Loucy (cell line): ENCODE measurements around the gene ADGRL3.

Source experiments
- EZH2phosphoT487 ChIP-seq: fragments of 200-600 bp; IDR thresholded peaks from 2 replicates; pipeline ENCODE4 v1.6.1; 2018; ENCODE audit warnings: antibody characterized with exemption, mild to moderate bottlenecking, moderate library complexity, borderline replicate concordance
- TF ChIP-seq, protein P1 (sequence below): fragments of 200-600 bp; sonication (generic); conservative IDR thresholded peaks from 2 replicates; pipeline ENCODE4 v1.5.1; 2014; ENCODE audit warnings: mild to moderate bottlenecking, antibody characterized with exemption, low read length

- TF ChIP-seq, protein P1, sequence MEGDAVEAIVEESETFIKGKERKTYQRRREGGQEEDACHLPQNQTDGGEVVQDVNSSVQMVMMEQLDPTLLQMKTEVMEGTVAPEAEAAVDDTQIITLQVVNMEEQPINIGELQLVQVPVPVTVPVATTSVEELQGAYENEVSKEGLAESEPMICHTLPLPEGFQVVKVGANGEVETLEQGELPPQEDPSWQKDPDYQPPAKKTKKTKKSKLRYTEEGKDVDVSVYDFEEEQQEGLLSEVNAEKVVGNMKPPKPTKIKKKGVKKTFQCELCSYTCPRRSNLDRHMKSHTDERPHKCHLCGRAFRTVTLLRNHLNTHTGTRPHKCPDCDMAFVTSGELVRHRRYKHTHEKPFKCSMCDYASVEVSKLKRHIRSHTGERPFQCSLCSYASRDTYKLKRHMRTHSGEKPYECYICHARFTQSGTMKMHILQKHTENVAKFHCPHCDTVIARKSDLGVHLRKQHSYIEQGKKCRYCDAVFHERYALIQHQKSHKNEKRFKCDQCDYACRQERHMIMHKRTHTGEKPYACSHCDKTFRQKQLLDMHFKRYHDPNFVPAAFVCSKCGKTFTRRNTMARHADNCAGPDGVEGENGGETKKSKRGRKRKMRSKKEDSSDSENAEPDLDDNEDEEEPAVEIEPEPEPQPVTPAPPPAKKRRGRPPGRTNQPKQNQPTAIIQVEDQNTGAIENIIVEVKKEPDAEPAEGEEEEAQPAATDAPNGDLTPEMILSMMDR, result no peak
- no peak for TF ChIP-seq EZH2phosphoT487
Observed at GRCh38 chr4:61933527-61933926, 733.4 kb downstream of the ADGRL3 start.
